SK-N-SH treated with all-trans-retinoic acid at 6 μM for 48 hours (cell line): ENCODE measurements around the gene FBXW11.
"Not testable (repeated sequence)": the region's sequence is repeated elsewhere in the genome, so short reads cannot be mapped to it uniquely, and the experiment has no call there.

Experiments used
- ATAC-seq: fragments of 200-7000 bp; cut with Tn5 transposase; 3 replicates; pipeline ENCODE4 v1.9.1; 2020; ENCODE audit warnings: mild to moderate bottlenecking, moderate library complexity
- ARNTL ChIP-seq: fragments of 450-650 bp; formaldehyde crosslinking; IDR thresholded peaks from 2 replicates; pipeline ENCODE4 v1.5.0; 2020; ENCODE audit warnings: low read depth, mild to moderate bottlenecking, moderate library complexity, borderline replicate concordance
- BACH2 ChIP-seq: fragments of 250-450 bp; sonication (Bioruptor Pico); IDR thresholded peaks from 2 replicates; pipeline ENCODE4 v1.9.0; 2021; ENCODE audit warnings: mild to moderate bottlenecking, borderline replicate concordance
- ESRRG ChIP-seq: fragments of 250-450 bp; sonication (Bioruptor Pico); IDR thresholded peaks from 2 replicates; pipeline ENCODE4 v1.6.1; 2021; ENCODE audit warnings: mild to moderate bottlenecking
- GLIS3 ChIP-seq: fragments of 250-450 bp; sonication (Bioruptor Pico); IDR thresholded peaks from 2 replicates; pipeline ENCODE4 v1.5.0; 2020; ENCODE audit warnings: mild to moderate bottlenecking, moderate library complexity
- ISL1 ChIP-seq: fragments of 250-450 bp; sonication (Bioruptor Pico); IDR thresholded peaks from 2 replicates; pipeline ENCODE4 v2.1.2; 2022; ENCODE audit warnings: mild to moderate bottlenecking, moderate library complexity
- OSR1 ChIP-seq: fragments of 250-450 bp; sonication (Bioruptor Pico); IDR thresholded peaks from 2 replicates; pipeline ENCODE4 v1.8.0; 2022; ENCODE audit warnings: moderate library complexity, mild to moderate bottlenecking, inconsistent platforms
- PPARA ChIP-seq: fragments of 250-450 bp; sonication (Bioruptor Pico); IDR thresholded peaks from 2 replicates; pipeline ENCODE4 v1.5.0; 2020; ENCODE audit warnings: mild to moderate bottlenecking, borderline replicate concordance
- RARB ChIP-seq: fragments of 250-450 bp; sonication (Bioruptor Pico); IDR thresholded peaks from 2 replicates; pipeline ENCODE4 v1.8.0; 2021; ENCODE audit warnings: mild to moderate bottlenecking, moderate library complexity
- SNAI2 ChIP-seq: fragments of 250-450 bp; sonication (Bioruptor Pico); IDR thresholded peaks from 2 replicates; pipeline ENCODE4 v1.5.0; 2020; ENCODE audit warnings: mild to moderate bottlenecking, moderate library complexity
- TCF4 ChIP-seq: fragments of 250-450 bp; sonication (Bioruptor Pico); IDR thresholded peaks from 2 replicates; pipeline ENCODE4 v1.8.0; 2021; ENCODE audit warnings: mild to moderate bottlenecking, moderate library complexity, borderline replicate concordance
- TOX ChIP-seq: fragments of 250-450 bp; sonication (Bioruptor Pico); IDR thresholded peaks from 2 replicates; pipeline ENCODE4 v1.8.0; 2021; ENCODE audit warnings: mild to moderate bottlenecking, moderate library complexity, borderline replicate concordance
- ZFP3 ChIP-seq: fragments of 250-450 bp; sonication (Bioruptor Pico); IDR thresholded peaks from 2 replicates; pipeline ENCODE4 v1.5.0; 2020; ENCODE audit warnings: mild to moderate bottlenecking, moderate library complexity
- ZFP30 ChIP-seq: fragments of 450-650 bp; formaldehyde crosslinking; IDR thresholded peaks from 2 replicates; pipeline ENCODE4 v1.5.0; 2022; ENCODE audit warnings: mild to moderate bottlenecking, moderate library complexity
- ZNF565 ChIP-seq: fragments of 450-650 bp; formaldehyde crosslinking; conservative IDR thresholded peaks from 2 replicates; pipeline ENCODE4 v1.5.0; 2020; ENCODE audit warnings: low read depth, mild to moderate bottlenecking, moderate library complexity
- ZNF70 ChIP-seq: fragments of 450-650 bp; formaldehyde crosslinking; IDR thresholded peaks from 2 replicates; pipeline ENCODE4 v1.5.0; 2020; ENCODE audit warnings: mild to moderate bottlenecking, moderate library complexity
- ZNF8 ChIP-seq: fragments of 450-650 bp; formaldehyde crosslinking; IDR thresholded peaks from 2 replicates; pipeline ENCODE4 v1.5.0; 2020; ENCODE audit warnings: mild to moderate bottlenecking, moderate library complexity
- TF ChIP-seq, protein P1 (sequence below): fragments of 250-450 bp; sonication (Bioruptor Pico); IDR thresholded peaks from 2 replicates; pipeline ENCODE4 v1.8.0; 2020; ENCODE audit warnings: mild to moderate bottlenecking, moderate library complexity, borderline replicate concordance
- TF ChIP-seq, protein P2 (sequence below): fragments of 250-450 bp; sonication (Bioruptor Pico); IDR thresholded peaks from 2 replicates; pipeline ENCODE4 v1.8.0; 2021; ENCODE audit warnings: low read depth, mild to moderate bottlenecking, moderate library complexity, borderline replicate concordance
- TF ChIP-seq, protein P3 (sequence below): fragments of 250-450 bp; sonication (Bioruptor Pico); IDR thresholded peaks from 2 replicates; pipeline ENCODE4 v1.5.1; 2020; ENCODE audit warnings: low read depth, mild to moderate bottlenecking, moderate library complexity
- TF ChIP-seq, protein P4 (sequence below): fragments of 250-450 bp; sonication (Bioruptor Pico); IDR thresholded peaks from 2 replicates; pipeline ENCODE4 v1.5.0; 2020; ENCODE audit warnings: mild to moderate bottlenecking, moderate library complexity

Gene FBXW11

DNA sequence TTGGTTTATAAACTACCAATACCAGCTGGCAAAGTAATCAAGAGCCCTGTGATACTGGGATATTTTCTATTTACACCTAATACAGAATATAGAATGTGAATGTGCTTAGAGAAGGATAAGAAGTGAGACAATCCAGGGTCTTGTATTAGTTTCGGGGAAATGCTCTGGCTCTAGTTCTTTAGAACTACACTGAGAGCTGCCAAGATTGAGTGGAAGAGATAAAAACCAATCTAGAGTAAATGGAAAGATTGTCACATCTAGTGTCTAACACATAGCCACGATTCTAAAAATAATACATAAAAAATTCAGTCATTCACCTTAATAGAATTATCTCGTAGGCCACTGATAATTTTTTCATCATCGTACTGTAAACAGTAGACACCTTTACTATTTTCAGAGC is 115.3 kb downstream of the FBXW11 start (continued):
- TF ChIP-seq, protein P1, sequence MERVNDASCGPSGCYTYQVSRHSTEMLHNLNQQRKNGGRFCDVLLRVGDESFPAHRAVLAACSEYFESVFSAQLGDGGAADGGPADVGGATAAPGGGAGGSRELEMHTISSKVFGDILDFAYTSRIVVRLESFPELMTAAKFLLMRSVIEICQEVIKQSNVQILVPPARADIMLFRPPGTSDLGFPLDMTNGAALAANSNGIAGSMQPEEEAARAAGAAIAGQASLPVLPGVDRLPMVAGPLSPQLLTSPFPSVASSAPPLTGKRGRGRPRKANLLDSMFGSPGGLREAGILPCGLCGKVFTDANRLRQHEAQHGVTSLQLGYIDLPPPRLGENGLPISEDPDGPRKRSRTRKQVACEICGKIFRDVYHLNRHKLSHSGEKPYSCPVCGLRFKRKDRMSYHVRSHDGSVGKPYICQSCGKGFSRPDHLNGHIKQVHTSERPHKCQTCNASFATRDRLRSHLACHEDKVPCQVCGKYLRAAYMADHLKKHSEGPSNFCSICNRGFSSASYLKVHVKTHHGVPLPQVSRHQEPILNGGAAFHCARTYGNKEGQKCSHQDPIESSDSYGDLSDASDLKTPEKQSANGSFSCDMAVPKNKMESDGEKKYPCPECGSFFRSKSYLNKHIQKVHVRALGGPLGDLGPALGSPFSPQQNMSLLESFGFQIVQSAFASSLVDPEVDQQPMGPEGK (CRISPR knock-in tag), result no peak
- no peak for TF ChIP-seq BACH2 (CRISPR knock-in tag)
- no peak for TF ChIP-seq ZNF8 (CRISPR knock-in tag)
- no peak for TF ChIP-seq ZNF565 (CRISPR knock-in tag)
- TF ChIP-seq, protein P2, sequence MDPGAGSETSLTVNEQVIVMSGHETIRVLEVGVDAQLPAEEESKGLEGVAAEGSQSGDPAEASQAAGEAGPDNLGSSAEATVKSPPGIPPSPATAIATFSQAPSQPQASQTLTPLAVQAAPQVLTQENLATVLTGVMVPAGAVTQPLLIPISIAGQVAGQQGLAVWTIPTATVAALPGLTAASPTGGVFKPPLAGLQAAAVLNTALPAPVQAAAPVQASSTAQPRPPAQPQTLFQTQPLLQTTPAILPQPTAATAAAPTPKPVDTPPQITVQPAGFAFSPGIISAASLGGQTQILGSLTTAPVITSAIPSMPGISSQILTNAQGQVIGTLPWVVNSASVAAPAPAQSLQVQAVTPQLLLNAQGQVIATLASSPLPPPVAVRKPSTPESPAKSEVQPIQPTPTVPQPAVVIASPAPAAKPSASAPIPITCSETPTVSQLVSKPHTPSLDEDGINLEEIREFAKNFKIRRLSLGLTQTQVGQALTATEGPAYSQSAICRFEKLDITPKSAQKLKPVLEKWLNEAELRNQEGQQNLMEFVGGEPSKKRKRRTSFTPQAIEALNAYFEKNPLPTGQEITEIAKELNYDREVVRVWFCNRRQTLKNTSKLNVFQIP (CRISPR knock-in tag), result no peak
- TF ChIP-seq SNAI2, result no peak
- TF ChIP-seq ARNTL (CRISPR knock-in tag), result no peak
- TF ChIP-seq, protein P3, sequence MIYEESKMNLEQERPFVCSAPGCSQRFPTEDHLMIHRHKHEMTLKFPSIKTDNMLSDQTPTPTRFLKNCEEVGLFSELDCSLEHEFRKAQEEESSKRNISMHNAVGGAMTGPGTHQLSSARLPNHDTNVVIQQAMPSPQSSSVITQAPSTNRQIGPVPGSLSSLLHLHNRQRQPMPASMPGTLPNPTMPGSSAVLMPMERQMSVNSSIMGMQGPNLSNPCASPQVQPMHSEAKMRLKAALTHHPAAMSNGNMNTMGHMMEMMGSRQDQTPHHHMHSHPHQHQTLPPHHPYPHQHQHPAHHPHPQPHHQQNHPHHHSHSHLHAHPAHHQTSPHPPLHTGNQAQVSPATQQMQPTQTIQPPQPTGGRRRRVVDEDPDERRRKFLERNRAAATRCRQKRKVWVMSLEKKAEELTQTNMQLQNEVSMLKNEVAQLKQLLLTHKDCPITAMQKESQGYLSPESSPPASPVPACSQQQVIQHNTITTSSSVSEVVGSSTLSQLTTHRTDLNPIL (CRISPR knock-in tag), result no peak

DNA sequence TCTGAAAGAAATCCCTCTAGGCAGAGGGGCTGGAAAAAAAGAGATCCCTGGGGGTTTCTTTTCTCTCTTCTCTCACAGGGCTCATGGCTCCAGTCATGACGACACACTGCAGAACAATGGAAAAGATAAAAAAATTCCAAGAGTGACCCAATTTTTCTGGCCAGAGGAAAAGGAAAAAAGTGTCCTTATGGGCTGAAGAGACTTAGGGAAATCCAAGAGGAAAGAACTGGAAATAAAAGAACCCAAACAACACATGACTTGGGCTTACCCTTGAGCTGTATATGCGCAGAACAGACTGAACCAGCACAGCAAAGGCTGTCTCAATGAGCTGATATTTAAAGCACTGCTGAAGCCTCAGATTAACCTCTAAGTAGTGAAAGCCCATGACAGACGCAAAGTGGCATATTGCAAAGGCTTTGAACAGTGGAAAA is 118.4 kb downstream of the FBXW11 start:
- ATAC-seq, result no peak
- TF ChIP-seq ZFP30 (CRISPR knock-in tag), result no peak
- no peak for TF ChIP-seq BACH2 (CRISPR knock-in tag)
- TF ChIP-seq OSR1, result no peak
- no peak for TF ChIP-seq ARNTL (CRISPR knock-in tag)
- no peak for TF ChIP-seq RARB (CRISPR knock-in tag)
- TF ChIP-seq, protein P1 (CRISPR knock-in tag), result no peak
- no peak for TF ChIP-seq PPARA
- no peak for TF ChIP-seq ZFP3

DNA sequence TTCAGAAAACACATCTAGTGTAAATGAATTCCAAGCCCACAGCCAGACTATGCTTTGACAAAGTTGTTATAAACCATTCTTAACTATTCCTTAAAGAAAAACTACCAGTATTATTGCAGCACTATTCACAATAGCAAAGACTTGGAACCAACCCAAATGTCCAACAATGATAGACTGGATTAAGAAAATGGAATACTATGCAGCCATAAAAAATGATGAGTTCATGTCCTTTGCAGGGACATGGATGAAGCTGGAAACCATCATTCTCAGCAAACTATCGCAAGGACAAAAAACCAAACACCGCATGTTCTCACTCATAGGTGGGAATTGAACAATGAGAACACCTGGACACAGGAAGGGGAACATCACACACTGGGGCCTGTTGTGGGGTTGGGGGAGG is 120.4 kb downstream of the FBXW11 start:
- not testable (repeated sequence) for ATAC-seq

DNA sequence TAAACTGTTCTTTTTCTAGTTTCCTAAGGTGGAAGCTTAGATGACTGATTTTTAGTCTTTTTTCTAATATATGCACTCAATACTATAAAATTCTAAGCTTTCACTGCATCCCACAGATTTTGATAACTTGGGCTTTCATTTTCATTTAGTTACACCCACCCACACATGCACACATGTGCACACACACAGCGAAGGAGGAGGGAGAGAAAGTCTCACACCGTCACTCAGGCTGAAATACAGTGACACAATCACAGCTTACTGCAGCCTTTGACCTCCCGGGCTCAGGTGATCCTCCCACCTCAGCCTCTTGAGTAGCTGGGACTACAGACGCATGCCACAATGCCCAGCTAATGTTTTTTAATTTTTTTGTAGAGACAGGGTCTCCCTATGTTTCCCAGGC is 124.3 kb downstream of the FBXW11 start:
- TF ChIP-seq BACH2 (CRISPR knock-in tag), result no peak
- no peak for TF ChIP-seq OSR1
- TF ChIP-seq ARNTL (CRISPR knock-in tag), result no peak
- TF ChIP-seq, protein P3 (CRISPR knock-in tag), result no peak
- no peak for TF ChIP-seq TOX (CRISPR knock-in tag)
- no peak for TF ChIP-seq GLIS3 (CRISPR knock-in tag)
- no peak for TF ChIP-seq RARB (CRISPR knock-in tag)
- TF ChIP-seq ISL1, result no peak
- TF ChIP-seq ZNF70 (CRISPR knock-in tag), result no peak
- TF ChIP-seq ZNF565 (CRISPR knock-in tag), result no peak
- TF ChIP-seq ZNF8 (CRISPR knock-in tag), result no peak
- TF ChIP-seq, protein P4, sequence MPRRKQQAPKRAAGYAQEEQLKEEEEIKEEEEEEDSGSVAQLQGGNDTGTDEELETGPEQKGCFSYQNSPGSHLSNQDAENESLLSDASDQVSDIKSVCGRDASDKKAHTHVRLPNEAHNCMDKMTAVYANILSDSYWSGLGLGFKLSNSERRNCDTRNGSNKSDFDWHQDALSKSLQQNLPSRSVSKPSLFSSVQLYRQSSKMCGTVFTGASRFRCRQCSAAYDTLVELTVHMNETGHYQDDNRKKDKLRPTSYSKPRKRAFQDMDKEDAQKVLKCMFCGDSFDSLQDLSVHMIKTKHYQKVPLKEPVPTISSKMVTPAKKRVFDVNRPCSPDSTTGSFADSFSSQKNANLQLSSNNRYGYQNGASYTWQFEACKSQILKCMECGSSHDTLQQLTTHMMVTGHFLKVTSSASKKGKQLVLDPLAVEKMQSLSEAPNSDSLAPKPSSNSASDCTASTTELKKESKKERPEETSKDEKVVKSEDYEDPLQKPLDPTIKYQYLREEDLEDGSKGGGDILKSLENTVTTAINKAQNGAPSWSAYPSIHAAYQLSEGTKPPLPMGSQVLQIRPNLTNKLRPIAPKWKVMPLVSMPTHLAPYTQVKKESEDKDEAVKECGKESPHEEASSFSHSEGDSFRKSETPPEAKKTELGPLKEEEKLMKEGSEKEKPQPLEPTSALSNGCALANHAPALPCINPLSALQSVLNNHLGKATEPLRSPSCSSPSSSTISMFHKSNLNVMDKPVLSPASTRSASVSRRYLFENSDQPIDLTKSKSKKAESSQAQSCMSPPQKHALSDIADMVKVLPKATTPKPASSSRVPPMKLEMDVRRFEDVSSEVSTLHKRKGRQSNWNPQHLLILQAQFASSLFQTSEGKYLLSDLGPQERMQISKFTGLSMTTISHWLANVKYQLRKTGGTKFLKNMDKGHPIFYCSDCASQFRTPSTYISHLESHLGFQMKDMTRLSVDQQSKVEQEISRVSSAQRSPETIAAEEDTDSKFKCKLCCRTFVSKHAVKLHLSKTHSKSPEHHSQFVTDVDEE, result no peak
- TF ChIP-seq ZFP30 (CRISPR knock-in tag), result no peak
- TF ChIP-seq TCF4 (CRISPR knock-in tag), result no peak
- no peak for TF ChIP-seq ESRRG
- TF ChIP-seq ZFP3, result no peak
- TF ChIP-seq, protein P2 (CRISPR knock-in tag), result no peak
- TF ChIP-seq, protein P1 (CRISPR knock-in tag), result no peak
- TF ChIP-seq PPARA, result no peak
- no peak for TF ChIP-seq SNAI2
- no peak for ATAC-seq
